T-helper 9 cell (primary cell): Measurements from ENCODE around the gene IGSF9B.
"Not testable (repeated sequence)": the region's sequence is repeated elsewhere in the genome, so short reads cannot be mapped to it uniquely, and the experiment has no call there.

Source experiments
- DNase-seq: peaks from one replicate; pipeline ENCODE4 v3.0.0-alpha.2; 2020
- total RNA-seq, 2 donors: gene quantifications; one replicate each; lab custom pipeline; 2026; lab: John Stamatoyannopoulos, UW

Gene IGSF9B
- 21.5 to 45.0 reads per million in 2 donors for total RNA-seq

- DNase-seq: peak; percentile 81
Observed at GRCh38 chr11:133956650-133957633, at the start of gene IGSF9B. Gene IGSF9B (minus strand): TSS chr11:133956968. CDS start chr11:133956754, 214 bp downstream.

- DNase-seq: no peak
Observed at GRCh38 chr11:134004496-134005172, 47.9 kb upstream of the IGSF9B start.

DNA sequence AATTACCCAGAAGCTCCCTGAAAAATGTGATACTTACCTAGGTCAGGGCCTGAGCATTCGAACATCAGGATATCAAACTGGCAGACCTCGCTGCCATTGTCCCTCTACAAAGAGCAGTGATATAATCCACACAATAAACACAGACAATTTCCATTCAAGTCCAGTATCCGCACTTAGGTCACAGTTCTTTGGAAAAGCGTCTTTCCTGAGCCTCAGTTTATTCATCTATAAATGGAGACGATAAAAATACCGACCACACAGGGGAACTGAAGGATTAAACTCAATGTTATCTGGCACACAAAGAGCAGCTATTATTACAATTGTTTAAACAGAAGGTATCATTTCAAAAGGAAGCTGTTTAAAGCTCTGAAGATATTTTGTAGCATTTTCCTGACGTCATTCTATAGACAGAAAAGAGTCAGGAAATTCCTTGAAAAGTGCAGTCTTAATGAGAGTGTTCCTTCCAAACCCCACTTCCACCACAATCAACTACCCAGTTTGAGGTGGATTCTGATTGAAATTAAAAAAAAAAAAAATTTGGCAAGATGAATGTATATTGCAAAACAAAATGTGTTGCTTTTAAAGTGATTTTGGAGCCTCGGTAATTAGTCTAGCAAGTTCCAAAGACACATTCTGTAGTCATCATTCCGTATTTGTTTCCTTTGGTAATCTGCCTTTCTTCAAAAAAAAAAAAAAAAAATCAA, 47.2 kb upstream of the IGSF9B start:
- DNase-seq: no peak

- not testable (repeated sequence) for DNase-seq
Observed at GRCh38 chr11:134002819-134003218, 46.1 kb upstream of the IGSF9B start.

DNA sequence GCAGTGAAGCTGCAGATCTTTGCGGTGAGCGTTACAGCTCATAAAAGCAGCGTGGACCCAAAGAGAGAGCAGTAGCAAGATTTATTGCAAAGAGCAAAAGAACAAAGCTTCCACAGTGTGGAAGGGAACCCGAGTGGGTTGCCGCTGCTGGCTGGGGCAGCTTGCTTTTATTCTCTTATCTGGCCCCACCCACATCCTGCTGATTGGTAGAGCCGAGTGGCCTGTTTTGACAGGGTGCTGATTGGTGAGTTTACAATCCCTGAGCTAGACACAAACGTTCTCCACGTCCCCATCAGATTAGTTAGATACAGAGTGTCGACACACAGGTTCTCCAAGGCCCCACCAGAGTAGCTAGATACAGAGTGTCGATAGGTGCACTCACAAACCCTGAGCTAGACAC, 45.6 kb upstream of the IGSF9B start:
- DNase-seq: not testable (repeated sequence)

DNA sequence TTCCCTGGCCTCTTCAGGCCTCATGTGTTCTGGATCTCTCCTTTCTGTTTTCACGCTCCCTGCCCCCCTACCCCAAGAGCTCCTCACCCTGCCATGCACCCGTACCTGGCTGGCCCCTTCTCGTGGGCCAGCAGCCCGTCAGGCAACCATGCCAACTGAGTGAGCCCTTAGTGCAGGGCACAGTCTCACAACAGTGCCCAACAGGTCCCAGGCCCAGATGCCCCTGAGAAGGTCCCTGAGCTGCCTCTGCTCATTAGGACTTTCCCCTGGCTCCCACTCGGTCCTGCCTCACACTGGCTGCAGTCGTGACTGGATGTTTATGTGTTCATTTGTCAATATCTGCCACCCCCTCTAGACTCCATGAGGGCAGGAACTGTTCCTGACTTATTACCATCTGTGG, 44.8 kb upstream of the IGSF9B start:
- no peak for DNase-seq

DNA sequence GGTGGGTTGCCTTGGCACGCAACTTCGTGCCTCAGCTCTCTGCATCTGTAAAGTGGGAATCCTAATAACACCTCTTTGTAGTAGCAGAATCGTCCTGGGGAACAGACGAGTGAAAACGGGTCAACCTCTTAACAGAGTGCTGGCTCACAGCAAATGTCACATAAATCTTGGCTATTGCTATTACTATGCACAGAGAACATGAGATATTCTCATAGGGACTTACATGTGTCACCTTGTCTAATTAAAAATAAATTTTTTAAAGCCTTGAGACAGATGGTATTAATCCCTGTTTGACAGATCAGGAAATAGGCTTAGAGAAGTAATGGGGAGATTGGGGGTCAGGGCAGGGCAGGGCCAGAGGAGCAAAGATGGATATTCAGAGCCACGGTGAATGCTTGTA, 44.3 kb upstream of the IGSF9B start:
- no peak for DNase-seq

DNA sequence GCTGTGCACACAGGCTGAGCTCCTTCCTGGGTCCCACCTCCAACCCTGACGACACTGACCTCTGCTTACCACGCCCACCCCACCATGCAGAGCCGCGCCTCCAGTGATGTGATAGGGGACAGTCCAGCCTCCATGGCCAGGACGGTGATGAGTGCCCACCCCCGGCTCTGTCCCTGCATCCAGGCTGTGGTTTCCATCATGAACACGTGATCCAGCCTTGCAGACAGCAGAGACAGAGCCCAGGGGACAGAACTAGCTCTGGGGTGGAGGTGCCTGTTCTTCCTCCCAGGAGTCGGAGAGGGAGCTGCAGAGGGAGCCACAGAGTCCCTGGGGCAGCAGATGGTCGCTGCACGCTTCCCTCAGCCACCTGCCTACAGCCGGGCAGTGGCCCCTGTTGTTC, 42.6 kb upstream of the IGSF9B start:
- no peak for DNase-seq

GRCh38 chr11:133997554-133997953, 40.8 kb upstream of the IGSF9B start:
- no peak for DNase-seq

GRCh38 chr11:133996671-133997070, 39.9 kb upstream of the IGSF9B start:
- DNase-seq: no peak

- no peak for DNase-seq
Observed at GRCh38 chr11:133995066-133995465, 38.3 kb upstream of the IGSF9B start.

DNA sequence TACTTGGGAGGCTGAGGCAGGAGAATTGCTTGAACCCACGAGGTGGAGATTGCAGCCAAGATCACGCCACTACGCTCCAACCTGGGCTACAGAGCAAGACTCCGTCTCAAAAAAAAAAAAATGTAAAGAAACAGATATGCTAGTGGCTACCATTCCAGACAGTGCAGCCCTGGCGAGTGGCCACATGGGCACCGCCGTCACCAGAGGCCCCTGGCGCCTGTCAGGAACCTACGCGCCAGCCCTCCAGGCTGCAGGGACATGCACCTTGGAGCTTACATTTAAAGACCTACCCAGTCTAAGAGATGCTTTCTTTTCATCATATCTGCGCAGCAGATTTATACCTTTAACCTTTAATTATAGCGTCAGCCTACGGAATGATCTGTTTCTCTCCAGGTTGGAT, 37.2 kb upstream of the IGSF9B start:
- DNase-seq: no peak

DNA sequence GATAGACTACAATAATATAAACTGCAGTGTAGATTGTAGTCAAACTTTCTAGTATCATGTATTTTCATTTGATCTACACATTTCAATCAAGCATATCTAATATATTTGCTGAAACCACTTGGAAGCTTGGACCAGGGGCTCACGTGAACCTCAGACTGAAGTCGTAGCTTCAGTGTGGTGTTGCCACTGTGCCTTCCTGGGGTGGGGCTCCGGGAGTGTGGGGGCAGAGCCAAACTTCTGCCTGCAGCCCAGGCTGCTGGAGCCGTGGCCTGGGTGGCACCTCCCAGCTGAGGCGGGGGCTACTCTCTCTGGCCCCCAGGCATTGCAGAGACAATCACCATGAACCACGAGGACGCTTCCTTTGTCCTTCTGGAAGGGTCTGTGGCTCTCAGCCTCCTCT, 36.3 kb upstream of the IGSF9B start:
- no peak for DNase-seq

DNA sequence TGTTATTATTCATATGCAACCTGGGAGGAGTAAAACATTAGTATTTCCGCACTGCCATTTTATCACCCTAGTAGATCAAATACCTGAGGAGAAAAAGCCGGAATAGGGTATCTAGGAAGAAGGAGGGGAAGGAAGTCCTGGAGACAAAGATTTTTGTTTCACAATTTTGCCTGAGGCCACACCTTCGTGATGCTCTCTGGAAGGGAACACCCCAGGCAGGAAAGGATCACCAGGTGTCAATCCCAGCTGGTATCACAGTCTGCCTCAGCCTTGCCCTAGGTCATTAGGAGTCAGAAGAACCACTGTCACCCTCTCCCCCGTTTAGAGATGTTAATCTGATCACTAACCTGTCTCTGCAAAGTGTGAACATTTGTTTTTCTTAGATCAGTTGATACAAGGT, 35.4 kb upstream of the IGSF9B start:
- DNase-seq: no peak

DNA sequence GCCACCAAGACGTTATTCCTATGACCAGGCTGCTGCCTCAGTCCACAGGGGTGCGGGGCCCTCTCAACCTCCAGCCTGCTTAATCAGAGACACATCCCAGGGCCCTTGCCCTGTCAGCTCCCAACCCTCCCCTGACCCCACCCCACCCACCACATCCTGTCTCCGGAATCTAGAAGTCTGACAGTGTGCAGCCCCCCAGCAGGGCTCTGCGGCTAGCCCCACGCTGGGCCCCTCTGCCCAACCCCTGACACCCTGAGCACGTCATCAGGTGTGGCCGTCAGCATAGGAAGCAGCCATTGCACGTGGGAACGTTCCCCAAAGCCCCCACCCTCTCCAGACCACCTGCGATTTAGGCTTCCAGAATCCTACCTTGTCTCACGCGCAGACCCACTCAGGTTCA, 34.3 kb upstream of the IGSF9B start:
- DNase-seq: no peak

GRCh38 chr11:133990501-133990900, 33.7 kb upstream of the IGSF9B start:
- no peak for DNase-seq

DNA sequence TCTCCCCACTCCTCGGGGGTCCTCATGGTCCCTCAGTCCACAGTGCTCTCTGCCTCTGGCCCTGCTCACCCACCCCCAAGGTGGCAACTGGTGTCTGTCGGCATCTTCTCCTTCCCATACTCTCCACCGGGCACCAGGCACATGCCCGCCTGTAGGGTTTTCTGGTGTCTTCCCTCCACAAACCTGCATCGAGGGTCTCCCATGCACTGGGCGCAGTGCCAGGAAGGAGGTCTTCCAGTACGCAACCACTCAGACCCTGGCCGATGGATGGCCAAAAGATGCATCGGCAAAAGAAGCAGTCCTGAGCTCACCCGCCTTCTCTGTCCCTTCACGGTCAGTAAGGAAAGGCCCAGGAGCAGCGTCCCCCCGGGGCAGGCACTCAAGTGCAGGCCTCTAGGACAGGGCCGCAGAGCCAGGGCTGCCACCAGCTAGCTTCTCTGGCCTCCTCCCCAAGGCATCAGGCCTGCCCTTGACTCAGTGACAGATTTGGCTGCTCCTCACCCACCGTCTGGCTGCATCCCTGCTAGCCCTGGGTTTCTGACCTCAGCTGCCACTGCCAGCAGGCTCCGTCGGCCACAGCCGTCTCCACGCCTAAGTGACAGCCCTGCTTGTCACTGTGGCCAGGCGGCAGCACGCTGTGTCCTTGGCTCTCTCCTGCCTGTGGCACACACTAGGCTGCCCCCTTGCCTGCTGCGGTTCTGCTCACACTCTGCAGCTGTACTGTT, 32.1 kb upstream of the IGSF9B start:
- DNase-seq: no peak

DNA sequence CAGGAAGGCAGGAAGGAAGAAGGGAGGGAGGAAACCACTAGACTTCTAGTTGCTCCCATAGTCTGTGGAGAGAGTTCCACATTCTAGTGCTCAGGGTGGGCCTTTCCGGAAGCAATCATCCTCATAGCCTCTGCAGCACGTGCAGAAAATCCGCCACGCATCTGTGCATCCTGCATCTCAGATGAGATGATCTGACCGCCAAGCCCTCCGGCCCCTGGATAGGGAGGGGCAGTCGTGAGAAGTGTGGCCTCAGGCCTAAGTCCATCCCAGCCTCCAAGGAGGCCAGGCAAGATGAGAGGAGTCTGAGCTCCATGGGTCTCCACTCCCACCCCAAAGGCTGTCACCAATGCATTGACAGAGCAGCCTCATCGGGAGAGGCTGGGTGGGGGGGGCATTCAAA, 30.4 kb upstream of the IGSF9B start:
- no peak for DNase-seq

DNA sequence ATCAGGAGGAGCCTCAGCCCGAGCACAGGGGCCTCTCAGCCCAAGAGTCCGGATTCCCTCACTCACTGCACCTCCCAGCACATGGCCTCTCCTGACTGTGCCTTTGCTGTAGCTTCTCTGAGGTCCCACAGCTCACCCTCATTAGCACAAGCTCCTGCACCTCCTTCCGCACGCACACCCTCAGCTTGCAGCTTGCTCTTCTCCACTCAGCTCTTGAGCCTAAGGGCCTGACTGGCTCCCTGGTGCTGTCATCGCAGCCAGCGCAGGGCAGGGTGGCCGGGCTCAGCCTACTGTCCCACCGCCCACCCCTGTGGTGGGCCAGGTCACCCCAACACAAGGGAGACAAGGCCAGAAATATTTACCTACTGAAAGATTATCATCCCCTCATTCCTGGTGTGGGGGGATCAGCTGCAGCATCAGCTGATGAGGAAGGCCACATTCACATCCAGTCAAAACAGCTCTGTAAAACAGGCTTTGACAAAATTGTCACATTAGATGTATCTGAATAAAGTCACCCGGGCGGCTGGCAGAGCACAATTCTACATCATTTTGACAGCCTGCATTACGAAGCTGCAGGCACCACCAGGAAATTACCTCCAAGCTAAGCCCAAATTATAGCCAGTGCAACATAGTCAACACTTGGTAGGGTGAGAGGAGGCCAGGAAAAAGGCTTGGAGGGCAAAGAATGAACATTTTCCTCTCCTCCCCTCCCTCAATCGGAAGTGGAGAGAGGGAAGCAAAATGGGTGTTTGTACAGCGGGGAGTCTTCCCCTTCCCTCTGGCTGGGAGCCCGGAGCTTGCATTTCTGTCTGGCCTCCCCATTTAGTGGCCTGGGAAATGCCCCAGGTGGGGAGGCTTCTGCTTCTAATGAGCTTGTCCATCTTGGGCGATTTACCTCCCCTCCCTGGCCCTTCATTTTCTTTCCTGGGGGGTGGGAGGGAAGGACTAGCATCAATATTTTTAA, 29.5 kb upstream of the IGSF9B start:
- DNase-seq: no peak

GRCh38 chr11:133984828-133985227, 28.1 kb upstream of the IGSF9B start:
- no peak for DNase-seq

- DNase-seq: no peak
Observed at GRCh38 chr11:133983660-133984316, 27.0 kb upstream of the IGSF9B start.
